ENCODE measurements around the gene KSR1.

KSR1 gene

GRCh38 chr17:27455236-27455913 lies 873 bp upstream of the KSR1 start:
- Histone ChIP-seq H3K9me3 (ENCODE audit: insufficient read depth, low read depth, low read length) (no peaks in the 10 kb centered on the region), H3K9ac (ENCODE audit: low read depth, low read length) (peak overlapping the region; percentile 74), H3K27ac (ENCODE audit: low read depth, low read length) (peak overlapping the region; percentile 78; the same call in 1 of the 2 replicates), H3K4me1 (ENCODE audit: insufficient read depth, low read length) (peaks cover 30% of the 10 kb centered on the region), H3K4me3 (ENCODE audit: low read length) (peak overlapping the region; percentile 82), H3K27me3 (ENCODE audit: insufficient read depth, low read length) (peaks cover 15% of the 10 kb centered on the region), H3K36me3 (ENCODE audit: insufficient read depth, low read length) (no peaks in the 10 kb centered on the region)
- WGBS: 50% methylated on average over 12 of the region's 12 CpGs

GRCh38 chr17:27456681-27457359 lies 572 bp downstream of the KSR1 start:
- Histone ChIP-seq H3K36me3 (ENCODE audit: insufficient read depth, low read length) (no peaks in the 10 kb centered on the region), H3K4me1 (ENCODE audit: insufficient read depth, low read length) (peaks cover 34% of the 10 kb centered on the region), H3K9ac (ENCODE audit: low read depth, low read length) (peak overlapping the region; percentile 45; the same call in 1 of the 2 replicates), H3K9me3 (ENCODE audit: insufficient read depth, low read depth, low read length) (no peaks in the 10 kb centered on the region), H3K4me3 (ENCODE audit: low read length) (peak overlapping the region; percentile 82), H3K27me3 (ENCODE audit: insufficient read depth, low read length) (peaks cover 15% of the 10 kb centered on the region), H3K27ac (ENCODE audit: low read depth, low read length) (no peak overlapping the region)
- 2% methylated on average over 54 of the region's 57 CpGs for WGBS

GRCh38 chr17:27457360-27457715 lies 1.1 kb downstream of the KSR1 start:
- H3K4me1 ChIP-seq (ENCODE audit: insufficient read depth, low read length): peaks cover 34% of the 10 kb centered on the region
- H3K4me3 ChIP-seq (ENCODE audit: low read length): peak overlapping the region; percentile 82
- peak overlapping the region; percentile 40 for H3K9ac ChIP-seq (ENCODE audit: low read depth, low read length)
- H3K36me3 ChIP-seq (ENCODE audit: insufficient read depth, low read length): no peaks in the 10 kb centered on the region
- 2% methylated on average over 8 of the region's 8 CpGs for WGBS
- H3K27ac ChIP-seq (ENCODE audit: low read depth, low read length): no peak overlapping the region
- H3K9me3 ChIP-seq (ENCODE audit: insufficient read depth, low read depth, low read length): no peaks in the 10 kb centered on the region
- H3K27me3 ChIP-seq (ENCODE audit: insufficient read depth, low read length): peaks cover 15% of the 10 kb centered on the region

- WGBS: 10% methylated on average over 14 of the region's 14 CpGs
- peak overlapping the region; percentile 82 for H3K4me3 ChIP-seq (ENCODE audit: low read length)
- peaks cover 34% of the 10 kb centered on the region for H3K4me1 ChIP-seq (ENCODE audit: insufficient read depth, low read length)
- no peak overlapping the region; the same call in 1 of the 2 replicates for H3K27ac ChIP-seq (ENCODE audit: low read depth, low read length)
- 0 out of 2 replicates have a peak overlapping the region, but pooled peaks have one; percentile 40 for H3K9ac ChIP-seq (ENCODE audit: low read depth, low read length)
- H3K27me3 ChIP-seq (ENCODE audit: insufficient read depth, low read length): peaks cover 15% of the 10 kb centered on the region
- H3K36me3 ChIP-seq (ENCODE audit: insufficient read depth, low read length): no peaks in the 10 kb centered on the region
- H3K9me3 ChIP-seq (ENCODE audit: insufficient read depth, low read depth, low read length): no peaks in the 10 kb centered on the region
Measured at GRCh38 chr17:27457731-27458523, 1.7 kb downstream of the KSR1 start.

- peaks cover 34% of the 10 kb centered on the region for H3K4me1 ChIP-seq (ENCODE audit: insufficient read depth, low read length)
- no peak overlapping the region; the same call in 1 of the 2 replicates for H3K27ac ChIP-seq (ENCODE audit: low read depth, low read length)
- 0 out of 2 replicates have a peak overlapping the region, but pooled peaks have one; percentile 9 for H3K9ac ChIP-seq (ENCODE audit: low read depth, low read length)
- peaks cover 15% of the 10 kb centered on the region for H3K27me3 ChIP-seq (ENCODE audit: insufficient read depth, low read length)
- H3K36me3 ChIP-seq (ENCODE audit: insufficient read depth, low read length): no peaks in the 10 kb centered on the region
- 13% methylated on average over 6 of the region's 6 CpGs for WGBS
- H3K4me3 ChIP-seq (ENCODE audit: low read length): peak overlapping the region; percentile 82
- H3K9me3 ChIP-seq (ENCODE audit: insufficient read depth, low read depth, low read length): no peaks in the 10 kb centered on the region
Measured at GRCh38 chr17:27458524-27458908, 2.3 kb downstream of the KSR1 start.

- H3K36me3 ChIP-seq (ENCODE audit: insufficient read depth, low read length): no peaks in the 10 kb centered on the region
- WGBS: 77% methylated on average over 7 of the region's 7 CpGs
- no peaks in the 10 kb centered on the region for H3K9me3 ChIP-seq (ENCODE audit: insufficient read depth, low read depth, low read length)
- no peak overlapping the region for H3K9ac ChIP-seq (ENCODE audit: low read depth, low read length)
- H3K27me3 ChIP-seq (ENCODE audit: insufficient read depth, low read length): peaks cover 15% of the 10 kb centered on the region
- H3K4me3 ChIP-seq (ENCODE audit: low read length): no peak overlapping the region
- H3K4me1 ChIP-seq (ENCODE audit: insufficient read depth, low read length): peaks cover 43% of the 10 kb centered on the region
- no peak overlapping the region for H3K27ac ChIP-seq (ENCODE audit: low read depth, low read length)
Measured at GRCh38 chr17:27459433-27459832, 3.2 kb downstream of the KSR1 start.

- H3K27me3 ChIP-seq (ENCODE audit: insufficient read depth, low read length): peaks cover 10% of the 10 kb centered on the region
- H3K27ac ChIP-seq (ENCODE audit: low read depth, low read length): no peak overlapping the region
- H3K4me3 ChIP-seq (ENCODE audit: low read length): no peak overlapping the region
- no peaks in the 10 kb centered on the region for H3K9me3 ChIP-seq (ENCODE audit: insufficient read depth, low read depth, low read length)
- no peaks in the 10 kb centered on the region for H3K36me3 ChIP-seq (ENCODE audit: insufficient read depth, low read length)
- 62% methylated on average over 6 of the region's 6 CpGs for WGBS
- H3K4me1 ChIP-seq (ENCODE audit: insufficient read depth, low read length): peaks cover 45% of the 10 kb centered on the region
- H3K9ac ChIP-seq (ENCODE audit: low read depth, low read length): no peak overlapping the region
Measured at GRCh38 chr17:27460196-27460725, 4.0 kb downstream of the KSR1 start.

GRCh38 chr17:27461192-27461859 lies 5.1 kb downstream of the KSR1 start:
- WGBS: 79% methylated on average over 10 of the region's 10 CpGs
- Histone ChIP-seq H3K27ac (ENCODE audit: low read depth, low read length) (no peak overlapping the region), H3K27me3 (ENCODE audit: insufficient read depth, low read length) (peaks cover 8% of the 10 kb centered on the region), H3K36me3 (ENCODE audit: insufficient read depth, low read length) (no peaks in the 10 kb centered on the region), H3K9ac (ENCODE audit: low read depth, low read length) (no peak overlapping the region), H3K9me3 (ENCODE audit: insufficient read depth, low read depth, low read length) (no peaks in the 10 kb centered on the region), H3K4me3 (ENCODE audit: low read length) (no peak overlapping the region), H3K4me1 (ENCODE audit: insufficient read depth, low read length) (peaks cover 51% of the 10 kb centered on the region)

GRCh38 chr17:27462149-27462548 lies 5.9 kb downstream of the KSR1 start:
- WGBS: 93% methylated on average over 6 of the region's 6 CpGs

GRCh38 chr17:27462714-27463113 lies 6.5 kb downstream of the KSR1 start:
- H3K36me3 ChIP-seq (ENCODE audit: insufficient read depth, low read length): no peaks in the 10 kb centered on the region
- H3K4me1 ChIP-seq (ENCODE audit: insufficient read depth, low read length): peaks cover 59% of the 10 kb centered on the region
- H3K9ac ChIP-seq (ENCODE audit: low read depth, low read length): no peak overlapping the region
- H3K27ac ChIP-seq (ENCODE audit: low read depth, low read length): no peak overlapping the region
- no peak overlapping the region for H3K4me3 ChIP-seq (ENCODE audit: low read length)
- WGBS: 83% methylated on average over 2 of the region's 3 CpGs
- no peaks in the 10 kb centered on the region for H3K9me3 ChIP-seq (ENCODE audit: insufficient read depth, low read depth, low read length)
- H3K27me3 ChIP-seq (ENCODE audit: insufficient read depth, low read length): peaks cover under 1% of the 10 kb centered on the region; the same call in 1 of the 2 replicates

More at GRCh38 chr17:27462149-27462548, 5.9 kb downstream of the KSR1 start:
- H3K4me3 ChIP-seq (ENCODE audit: low read length): no peak overlapping the region
- H3K27ac ChIP-seq (ENCODE audit: low read depth, low read length): no peak overlapping the region
- H3K4me1 ChIP-seq (ENCODE audit: insufficient read depth, low read length): peaks cover 60% of the 10 kb centered on the region
- H3K9ac ChIP-seq (ENCODE audit: low read depth, low read length): no peak overlapping the region
- no peaks in the 10 kb centered on the region for H3K36me3 ChIP-seq (ENCODE audit: insufficient read depth, low read length)
- no peaks in the 10 kb centered on the region for H3K9me3 ChIP-seq (ENCODE audit: insufficient read depth, low read depth, low read length)
- H3K27me3 ChIP-seq (ENCODE audit: insufficient read depth, low read length): peaks cover 6% of the 10 kb centered on the region
